Transverse colon (tissue), 4 donors: Measurements from ENCODE around the gene KDELR1.

Experiments used
- EP300 ChIP-seq: sonication (generic); formaldehyde crosslinking; IDR thresholded peaks from one replicate; pipeline ENCODE4 v1.6.1; 2017; ENCODE audit warnings: antibody characterized with exemption, low read depth
- POLR2AphosphoS5 ChIP-seq, 3 donors: sonication (generic); formaldehyde crosslinking; IDR thresholded peaks; one replicate each; pipeline ENCODE4 v1.6.1; 2016; ENCODE audit warnings: antibody characterized with exemption in 3 of 3
- TF ChIP-seq, protein P1 (sequence below), 5 experiments: fragments of 200-600 bp in 3 of 5; fragments of 450-650 bp in 2 of 5; sonication (generic) in 3 of 5; IDR thresholded peaks; 1 replicate in 2 of 5; 2 replicates in 3 of 5; pipeline ENCODE4 v1.5.1; 2016 to 2017; ENCODE audit warnings: antibody characterized with exemption in 5 of 5, inconsistent platforms in 3 of 5, mild to moderate bottlenecking in 2 of 5, moderate library complexity in 1 of 5

DNA sequence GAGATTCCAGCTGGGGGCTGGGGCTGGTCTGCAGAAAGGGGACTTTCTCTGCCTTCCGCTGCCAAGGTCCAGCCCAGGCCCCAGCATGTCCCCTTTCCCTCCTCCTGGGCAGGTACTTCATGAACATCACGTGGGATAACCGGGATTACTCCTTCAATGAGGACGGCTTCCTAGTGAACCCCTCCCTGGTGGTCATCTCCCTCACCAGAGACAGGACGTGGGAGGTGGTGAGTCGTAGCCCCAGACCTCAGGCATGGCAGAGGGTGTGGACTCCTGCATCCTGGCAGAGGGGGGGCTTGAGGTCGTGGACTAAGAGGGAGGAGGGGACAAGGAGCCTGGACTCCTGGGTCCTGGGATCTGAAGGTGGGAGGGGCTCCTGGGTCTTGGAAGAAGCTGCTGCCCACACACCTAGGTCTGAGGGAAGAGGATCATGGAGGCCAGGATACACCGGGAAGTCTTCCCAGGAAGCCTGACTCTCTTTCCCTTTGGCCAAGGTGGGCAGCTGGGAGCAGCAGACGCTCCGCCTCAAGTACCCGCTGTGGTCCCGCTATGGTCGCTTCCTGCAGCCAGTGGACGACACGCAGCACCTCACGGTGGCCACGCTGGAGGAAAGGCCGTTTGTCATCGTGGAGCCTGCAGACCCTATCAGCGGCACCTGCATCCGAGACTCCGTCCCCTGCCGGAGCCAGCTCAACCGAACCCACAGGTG is 22.7 kb upstream of the KDELR1 start:
- TF ChIP-seq, protein P1, sequence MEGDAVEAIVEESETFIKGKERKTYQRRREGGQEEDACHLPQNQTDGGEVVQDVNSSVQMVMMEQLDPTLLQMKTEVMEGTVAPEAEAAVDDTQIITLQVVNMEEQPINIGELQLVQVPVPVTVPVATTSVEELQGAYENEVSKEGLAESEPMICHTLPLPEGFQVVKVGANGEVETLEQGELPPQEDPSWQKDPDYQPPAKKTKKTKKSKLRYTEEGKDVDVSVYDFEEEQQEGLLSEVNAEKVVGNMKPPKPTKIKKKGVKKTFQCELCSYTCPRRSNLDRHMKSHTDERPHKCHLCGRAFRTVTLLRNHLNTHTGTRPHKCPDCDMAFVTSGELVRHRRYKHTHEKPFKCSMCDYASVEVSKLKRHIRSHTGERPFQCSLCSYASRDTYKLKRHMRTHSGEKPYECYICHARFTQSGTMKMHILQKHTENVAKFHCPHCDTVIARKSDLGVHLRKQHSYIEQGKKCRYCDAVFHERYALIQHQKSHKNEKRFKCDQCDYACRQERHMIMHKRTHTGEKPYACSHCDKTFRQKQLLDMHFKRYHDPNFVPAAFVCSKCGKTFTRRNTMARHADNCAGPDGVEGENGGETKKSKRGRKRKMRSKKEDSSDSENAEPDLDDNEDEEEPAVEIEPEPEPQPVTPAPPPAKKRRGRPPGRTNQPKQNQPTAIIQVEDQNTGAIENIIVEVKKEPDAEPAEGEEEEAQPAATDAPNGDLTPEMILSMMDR (IDR thresholded peaks at IDR 0.05): no peak
- no peak for TF ChIP-seq EP300
- TF ChIP-seq POLR2AphosphoS5 (IDR thresholded peaks at IDR 0.05): no peak
